ENCODE results near the gene SPAM1. TPM values are rescaled to one million over a fixed set of nuclear protein-coding genes. Genes with fewer than 3 reads are reported as not detected.

Gene SPAM1
- total RNA-seq (2022; extraction: Qiagen RNA extraction), result not detected in 5 replicates

GRCh38 chr7:123924941-123925340 lies at the start of gene SPAM1:
Gene SPAM1 (plus strand): TSS chr7:123925241. CDS start chr7:123953571, 28,330 bp downstream.

Other genes with a start within 250 kb of the SPAM1 start
- 18.1 to 23.2 TPM (median 22.9 TPM) in 5 replicates for gene WASL, start 176.2 kb upstream of the SPAM1 start, total RNA-seq (2022; extraction: Qiagen RNA extraction)
- gene HYAL4, start 80.1 kb upstream of the SPAM1 start, total RNA-seq (2022; extraction: Qiagen RNA extraction), result 0.08 TPM in 1 of 5 replicates, not detected in the others
- not detected in 5 replicates for gene TMEM229A, start 107.8 kb downstream of the SPAM1 start, total RNA-seq (2022; extraction: Qiagen RNA extraction)